CD4-positive, alpha-beta T cell treated with Interleukin-1 beta for 1 hour (primary cell): ENCODE results near the gene EIPR1.
A peak's percentile ranks its signal among the peaks of the same experiment; 100 is the strongest.
"Not testable (repeated sequence)": the region's sequence is repeated elsewhere in the genome, so short reads cannot be mapped to it uniquely, and the experiment has no call there.

Experiments used
- DNase-seq, 2 donors: peaks; one replicate each; pipeline ENCODE4 v3.0.0-alpha.2; 2020 to 2022

EIPR1 gene

GRCh38 chr2:3208179-3208578 lies 169.4 kb downstream of the EIPR1 start:
- no peak for DNase-seq

GRCh38 chr2:3207091-3207491 lies 170.5 kb downstream of the EIPR1 start:
- DNase-seq: no peak

GRCh38 chr2:3205845-3206244 lies 171.8 kb downstream of the EIPR1 start:
- DNase-seq: no peak

GRCh38 chr2:3204031-3204821 lies 173.4 kb downstream of the EIPR1 start:
- DNase-seq: no peak

GRCh38 chr2:3203497-3204019 lies 174.1 kb downstream of the EIPR1 start:
- no peak for DNase-seq

- no peak for DNase-seq
These were observed 174.7 kb downstream of the EIPR1 start for GRCh38 chr2:3202926-3203325.

GRCh38 chr2:3201281-3201680 lies 176.3 kb downstream of the EIPR1 start:
- no peak for DNase-seq

- no peak for DNase-seq
These were observed 177.1 kb downstream of the EIPR1 start for GRCh38 chr2:3200420-3200939.

- DNase-seq: no peak
These were observed 177.8 kb downstream of the EIPR1 start for GRCh38 chr2:3199627-3200345.

GRCh38 chr2:3198671-3199192 lies 178.9 kb downstream of the EIPR1 start:
- not testable (repeated sequence) for DNase-seq

- DNase-seq: peak in 1 of 2 donors; percentile 15
These were observed 179.5 kb downstream of the EIPR1 start for GRCh38 chr2:3198119-3198518.

- DNase-seq: no peak
These were observed 180.3 kb downstream of the EIPR1 start for GRCh38 chr2:3197308-3197707.

- no peak for DNase-seq
These were observed 180.9 kb downstream of the EIPR1 start for GRCh38 chr2:3196716-3197115.

- DNase-seq: no peak
These were observed 181.8 kb downstream of the EIPR1 start for GRCh38 chr2:3195641-3196476.

GRCh38 chr2:3194828-3195227 lies 182.8 kb downstream of the EIPR1 start:
- DNase-seq: no peak

- no peak for DNase-seq
These were observed 183.9 kb downstream of the EIPR1 start for GRCh38 chr2:3193443-3194330.

GRCh38 chr2:3192920-3193319 lies 184.7 kb downstream of the EIPR1 start:
- no peak for DNase-seq

- DNase-seq: no peak
These were observed 185.3 kb downstream of the EIPR1 start for GRCh38 chr2:3192281-3192818.

GRCh38 chr2:3189961-3190360 lies 187.7 kb downstream of the EIPR1 start:
- no peak for DNase-seq

- no peak for DNase-seq
These were observed 188.5 kb downstream of the EIPR1 start for GRCh38 chr2:3189076-3189591.

- DNase-seq: no peak
These were observed 189.1 kb downstream of the EIPR1 start for GRCh38 chr2:3188405-3188946.
